PC-3 (cell line): Measurements from ENCODE around the gene UQCRC2. TPM values are rescaled to one million over a fixed set of nuclear protein-coding genes. Genes with fewer than 3 reads are reported as not detected.

Experiments used
- ATAC-seq: fragments of 200-7000 bp; cut with Tn5 transposase; 2 replicates; pipeline ENCODE4 v1.9.1; 2020; ENCODE audit warnings: mild to moderate bottlenecking, moderate library complexity
- BruUV-seq: library from RNA; stranded (reverse); fragments of 400-500 nt; replicated peaks from 2 replicates; lab custom pipeline; 2021; lab: Mats Ljungman, UMichigan
- CTCF ChIA-PET: fragments of 300-600 bp; sonication (Branson Sonifier 250); formaldehyde crosslinking; loops from one replicate; lab custom pipeline; 2022; ENCODE audit warnings: antibody characterized with exemption; lab: Charles Lee
- POLR2A ChIA-PET: fragments of 300-600 bp; sonication (Branson Sonifier 250); formaldehyde crosslinking; loops from one replicate; lab custom pipeline; 2022; ENCODE audit warnings: antibody characterized with exemption; ENCODE audit not compliant: unreplicated experiment; lab: Charles Lee
- DNase-seq: peaks from one replicate; pipeline ENCODE4 v3.0.0-alpha.2; 2015
- H2AFZ ChIP-seq: fragments of 300-600 bp; sonication (generic); 2 replicates; pipeline ENCODE4 v1.6.0; 2016; ENCODE audit warnings: antibody characterized with exemption, low read length
- H3F3A ChIP-seq: fragments of 300-600 bp; sonication (generic); one replicate; pipeline ENCODE4 v1.6.0; 2017; ENCODE audit warnings: antibody characterized with exemption, low read length, control low read depth, mild to moderate bottlenecking; ENCODE audit not compliant: unreplicated experiment
- H3K27ac ChIP-seq: fragments of 300-600 bp; sonication (generic); 2 replicates; pipeline ENCODE4 v1.5.1; 2016; ENCODE audit warnings: mild to moderate bottlenecking, low read length
- H3K27me3 ChIP-seq: fragments of 300-600 bp; sonication (generic); 2 replicates; pipeline ENCODE4 v1.6.1; 2016; ENCODE audit warnings: low read length, mixed read lengths
- H3K36me3 ChIP-seq: fragments of 300-600 bp; sonication (generic); 2 replicates; pipeline ENCODE4 v1.6.1; 2016; ENCODE audit warnings: low read depth, mixed run types, low read length, mixed read lengths
- H3K4me1 ChIP-seq: fragments of 300-600 bp; sonication (generic); 2 replicates; pipeline ENCODE4 v1.5.1; 2016; ENCODE audit warnings: low read length; ENCODE audit not compliant: insufficient read depth
- H3K4me2 ChIP-seq: fragments of 300-600 bp; sonication (generic); 2 replicates; pipeline ENCODE4 v1.6.0; 2016; ENCODE audit warnings: low read length
- H3K4me3 ChIP-seq: fragments of 300-600 bp; sonication (generic); 2 replicates; pipeline ENCODE4 v1.5.1; 2016; ENCODE audit warnings: mild to moderate bottlenecking, low read length, mixed read lengths
- H3K79me2 ChIP-seq: fragments of 300-600 bp; sonication (generic); 2 replicates; pipeline ENCODE4 v1.6.1; 2017; ENCODE audit warnings: low read length, mixed read lengths
- H3K9ac ChIP-seq: fragments of 300-600 bp; sonication (generic); 2 replicates; pipeline ENCODE4 v1.6.0; 2016; ENCODE audit warnings: mild to moderate bottlenecking, low read length
- H3K9me2 ChIP-seq: fragments of 300-600 bp; sonication (generic); replicated peaks from 2 replicates; pipeline ENCODE4 v1.6.1; 2016; ENCODE audit warnings: mixed run types, low read length, mixed read lengths
- H3K9me3 ChIP-seq: fragments of 300-600 bp; sonication (generic); 2 replicates; pipeline ENCODE4 v1.6.1; 2016; ENCODE audit warnings: low read length, mixed read lengths
- H4K20me1 ChIP-seq: fragments of 300-600 bp; sonication (generic); 2 replicates; pipeline ENCODE4 v1.6.1; 2016; ENCODE audit warnings: low read length, mixed read lengths
- EZH2 ChIP-seq: fragments of 300-600 bp; sonication (generic); IDR thresholded peaks from one replicate; pipeline ENCODE4 v1.6.1; 2017; ENCODE audit warnings: antibody characterized with exemption, mild to moderate bottlenecking, low read length; ENCODE audit not compliant: unreplicated experiment
- EZH2phosphoT487 ChIP-seq: fragments of 300-600 bp; sonication (generic); IDR thresholded peaks from 2 replicates; pipeline ENCODE4 v1.6.1; 2018; ENCODE audit warnings: mild to moderate bottlenecking, antibody characterized with exemption, low read length, borderline replicate concordance
- intact Hi-C: fragments of 100-400 bp; cut with micrococcal nuclease; formaldehyde crosslinking; loops from 2 replicates; pipeline ENCODE4 v1.9.0; 2023
- total RNA-seq: library from RNA; depleted of rRNA; stranded (reverse); fragments of >200 nt; gene quantifications from 2 replicates; pipeline ENCODE4 v1.2.3, GENCODE V29; 2014
- TF ChIP-seq, protein P1 (sequence below): fragments of 300-600 bp; sonication (generic); conservative IDR thresholded peaks from 2 replicates; pipeline ENCODE4 v1.5.1; 2017; ENCODE audit warnings: antibody characterized with exemption, low read depth, mild to moderate bottlenecking, low read length

Gene UQCRC2
- total RNA-seq, 1 experiment from 2014 or later: 116 TPM

GRCh38 chr16:21946889-21947635, 6.1 kb upstream of the UQCRC2 start:
- CTCF ChIA-PET: no interaction called here
- Histone ChIP-seq H4K20me1 (no peaks in the 10 kb centered on the region), H3K9ac (no peak overlapping the region), H3K4me2 (no peak overlapping the region), H3K27me3 (no peaks in the 10 kb centered on the region), H3K4me3 (no peak overlapping the region), H3K27ac (no peak overlapping the region), H3K9me3 (no peaks in the 10 kb centered on the region), H2AFZ (no peak overlapping the region), H3K9me2 (no peaks in the 10 kb centered on the region), H3F3A (no peaks in the 10 kb centered on the region), H3K79me2 (peaks cover 15% of the 10 kb centered on the region), H3K36me3 (no peaks in the 10 kb centered on the region), H3K4me1 (peaks cover 8% of the 10 kb centered on the region; the same call in 1 of the 2 replicates)
- no peak for DNase-seq
- TF ChIP-seq, protein P1, sequence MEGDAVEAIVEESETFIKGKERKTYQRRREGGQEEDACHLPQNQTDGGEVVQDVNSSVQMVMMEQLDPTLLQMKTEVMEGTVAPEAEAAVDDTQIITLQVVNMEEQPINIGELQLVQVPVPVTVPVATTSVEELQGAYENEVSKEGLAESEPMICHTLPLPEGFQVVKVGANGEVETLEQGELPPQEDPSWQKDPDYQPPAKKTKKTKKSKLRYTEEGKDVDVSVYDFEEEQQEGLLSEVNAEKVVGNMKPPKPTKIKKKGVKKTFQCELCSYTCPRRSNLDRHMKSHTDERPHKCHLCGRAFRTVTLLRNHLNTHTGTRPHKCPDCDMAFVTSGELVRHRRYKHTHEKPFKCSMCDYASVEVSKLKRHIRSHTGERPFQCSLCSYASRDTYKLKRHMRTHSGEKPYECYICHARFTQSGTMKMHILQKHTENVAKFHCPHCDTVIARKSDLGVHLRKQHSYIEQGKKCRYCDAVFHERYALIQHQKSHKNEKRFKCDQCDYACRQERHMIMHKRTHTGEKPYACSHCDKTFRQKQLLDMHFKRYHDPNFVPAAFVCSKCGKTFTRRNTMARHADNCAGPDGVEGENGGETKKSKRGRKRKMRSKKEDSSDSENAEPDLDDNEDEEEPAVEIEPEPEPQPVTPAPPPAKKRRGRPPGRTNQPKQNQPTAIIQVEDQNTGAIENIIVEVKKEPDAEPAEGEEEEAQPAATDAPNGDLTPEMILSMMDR: no peak
- TF ChIP-seq EZH2phosphoT487 (no peak), EZH2 (no peak)
- ATAC-seq: no peak
- intact Hi-C loops: no loop called here
- POLR2A ChIA-PET: no interaction called here
- no TSS peak for BruUV-seq

GRCh38 chr16:21949713-21950260, 3.4 kb upstream of the UQCRC2 start:
- no peaks in the 10 kb centered on the region for H3K9me2 ChIP-seq
- no peaks in the 10 kb centered on the region for H3F3A ChIP-seq
- H3K4me1 ChIP-seq: peaks cover 8% of the 10 kb centered on the region; the same call in 1 of the 2 replicates
- DNase-seq (no peak), ATAC-seq (no peak)
- H3K79me2 ChIP-seq: peaks cover 38% of the 10 kb centered on the region
- no peaks in the 10 kb centered on the region for H3K9me3 ChIP-seq
- H2AFZ ChIP-seq: no peak overlapping the region
- no peak overlapping the region for H3K27ac ChIP-seq
- H4K20me1 ChIP-seq: peaks cover 9% of the 10 kb centered on the region; the same call in 1 of the 2 replicates
- H3K36me3 ChIP-seq: no peaks in the 10 kb centered on the region
- H3K4me3 ChIP-seq: no peak overlapping the region
- ChIA-PET CTCF (no interaction called here), POLR2A (no interaction called here)
- H3K9ac ChIP-seq: no peak overlapping the region
- no TSS peak for BruUV-seq
- no peak overlapping the region for H3K4me2 ChIP-seq
- TF ChIP-seq EZH2 (no peak), EZH2phosphoT487 (no peak)
- TF ChIP-seq, protein P1: no peak
- intact Hi-C loops: loop anchor here (2.0 to 5.0 kb wide), 2 partner anchors 128 to 149 kb away; no protein-coding TSS in a partner anchor
- H3K27me3 ChIP-seq: no peaks in the 10 kb centered on the region
